Endothelial cell (in vitro differentiated cells): ENCODE measurements around the gene TP63. TPM values are rescaled to one million over a fixed set of nuclear protein-coding genes. Genes with fewer than 3 reads are reported as not detected.

Experiments used
- DNase-seq: peaks from one replicate; pipeline ENCODE4 v3.0.0; 2021; ENCODE audit warnings: low spot score
- H3K27ac Mint-ChIP-seq: one replicate; pipeline ENCODE4 v1.8.0; 2021; ENCODE audit warnings: mixed read lengths, inconsistent platforms; ENCODE audit not compliant: unreplicated experiment
- H3K27me3 Mint-ChIP-seq: one replicate; pipeline ENCODE4 v1.8.0; 2021; ENCODE audit warnings: mild to moderate bottlenecking, moderate library complexity, mixed read lengths, inconsistent platforms; ENCODE audit not compliant: unreplicated experiment
- H3K36me3 Mint-ChIP-seq: one replicate; pipeline ENCODE4 v1.8.0; 2021; ENCODE audit warnings: mild to moderate bottlenecking, low read depth, mixed read lengths, inconsistent platforms; ENCODE audit not compliant: unreplicated experiment
- H3K4me1 Mint-ChIP-seq: one replicate; pipeline ENCODE4 v1.8.0; 2021; ENCODE audit warnings: mild to moderate bottlenecking, mixed read lengths, inconsistent platforms; ENCODE audit not compliant: unreplicated experiment
- H3K4me3 Mint-ChIP-seq: one replicate; pipeline ENCODE4 v1.8.0; 2021; ENCODE audit warnings: mild to moderate bottlenecking, mixed read lengths, inconsistent platforms; ENCODE audit not compliant: unreplicated experiment
- H3K9me3 Mint-ChIP-seq: one replicate; pipeline ENCODE4 v1.8.0; 2021; ENCODE audit warnings: mixed read lengths, inconsistent platforms; ENCODE audit not compliant: unreplicated experiment
- CTCF ChIP-seq: fragments of 200-600 bp; sonication (generic); IDR thresholded peaks from one replicate; pipeline ENCODE4 v1.5.0; 2021; ENCODE audit warnings: antibody characterized with exemption; ENCODE audit not compliant: unreplicated experiment
- total RNA-seq: library from RNA; stranded (reverse); fragmentation: NEBNext Ultra II Directional; extraction: Animal tissue kit (Norgen Biotek cat#: 25700); gene quantifications from one replicate; pipeline ENCODE4 v1.2.1, GENCODE V29; 2021; ENCODE audit not compliant: unreplicated experiment

Gene TP63
- total RNA-seq, 1 donor from 2014 or later = 1.0 TPM

GRCh38 chr3:189677667-189678066 is 46.5 kb downstream of the TP63 start:
- DNase-seq = no peak
- Mint-ChIP-seq H3K27ac (no peak overlapping the region), H3K4me1 (no peaks in the 10 kb centered on the region), H3K36me3 (no peaks in the 10 kb centered on the region), H3K9me3 (no peaks in the 10 kb centered on the region), H3K27me3 (no peaks in the 10 kb centered on the region), H3K4me3 (no peak overlapping the region)
- no peak for TF ChIP-seq CTCF

DNA sequence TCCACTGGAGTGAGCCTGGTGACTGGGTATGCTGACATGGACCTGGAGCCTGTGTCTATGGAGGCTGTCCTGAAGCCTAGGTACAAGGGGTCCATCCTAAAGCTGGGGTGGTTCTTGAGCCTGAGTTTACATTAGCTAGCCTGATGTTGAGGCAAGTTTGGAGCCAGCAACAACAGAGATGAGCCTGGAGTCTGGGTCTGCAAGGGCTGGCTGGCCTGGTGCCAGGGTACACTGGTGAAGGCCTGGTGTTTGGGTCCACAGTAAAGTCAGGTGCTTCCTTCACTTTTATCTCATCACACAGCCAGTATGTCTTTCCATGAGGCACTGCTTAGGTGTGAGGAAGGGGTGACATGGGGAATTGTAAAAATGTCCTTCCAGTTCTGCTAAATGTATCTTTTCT is 49.5 kb downstream of the TP63 start:
- Mint-ChIP-seq H3K27me3 (no peaks in the 10 kb centered on the region), H3K36me3 (no peaks in the 10 kb centered on the region), H3K27ac (no peak overlapping the region), H3K4me1 (peaks cover 11% of the 10 kb centered on the region), H3K4me3 (no peak overlapping the region), H3K9me3 (no peaks in the 10 kb centered on the region)
- TF ChIP-seq CTCF = no peak
- DNase-seq = no peak

DNA sequence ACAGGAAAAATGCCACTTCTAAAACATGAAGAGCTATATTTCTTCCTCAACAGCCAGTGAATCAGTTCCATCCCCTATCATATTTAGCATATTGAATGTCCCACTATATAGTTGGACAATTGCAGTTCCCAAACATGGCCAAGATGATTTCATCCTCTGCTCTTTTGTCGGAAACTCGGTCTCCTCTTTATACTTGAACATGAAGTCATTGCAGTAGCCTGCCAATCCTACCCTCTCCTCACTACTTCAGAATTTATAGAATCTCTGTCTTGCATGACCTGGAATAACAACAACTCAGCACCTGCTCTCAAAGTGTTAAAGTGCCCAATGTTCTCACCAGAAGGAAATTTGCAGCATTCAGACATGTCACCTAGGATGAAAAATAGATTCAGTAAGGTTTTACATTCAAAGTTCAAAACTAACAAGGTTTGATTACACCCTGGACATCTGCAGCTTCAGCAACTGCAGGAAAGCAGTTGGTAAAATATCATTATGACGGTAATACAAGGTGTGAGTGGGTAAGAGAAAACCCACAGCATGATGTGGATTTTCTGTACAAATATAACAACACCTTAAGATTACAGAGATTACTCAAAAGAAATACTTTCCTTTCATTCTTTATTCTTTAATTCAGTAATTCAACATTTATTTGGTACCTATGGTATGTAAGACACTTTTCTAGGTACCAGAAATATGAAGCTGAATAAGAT is 52.5 kb downstream of the TP63 start:
- Mint-ChIP-seq H3K36me3 (no peaks in the 10 kb centered on the region), H3K27ac (no peak overlapping the region)
- DNase-seq = no peak

DNA sequence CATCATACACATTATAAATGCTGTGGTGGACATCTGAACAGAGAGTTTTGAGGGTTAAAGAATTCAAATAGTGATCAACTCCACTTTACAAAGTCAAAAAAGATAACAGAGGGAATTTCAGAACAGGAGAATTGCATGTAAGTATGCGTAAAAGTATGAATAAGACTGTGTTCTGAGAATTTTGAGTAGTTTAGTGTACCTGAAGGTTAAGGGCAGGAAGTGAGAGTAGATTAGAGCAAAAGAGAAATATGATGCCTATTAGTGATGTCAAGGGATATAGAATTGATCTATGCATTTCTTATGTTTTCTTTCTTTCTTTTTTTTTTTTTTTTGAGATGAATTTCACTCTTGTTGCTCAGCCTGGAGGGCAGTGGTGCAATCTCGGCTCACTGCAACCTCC is 53.1 kb downstream of the TP63 start:
- H3K9me3 Mint-ChIP-seq = no peaks in the 10 kb centered on the region
- no peak overlapping the region for H3K4me3 Mint-ChIP-seq
- peaks cover 16% of the 10 kb centered on the region for H3K4me1 Mint-ChIP-seq
- no peaks in the 10 kb centered on the region for H3K27me3 Mint-ChIP-seq
- H3K27ac Mint-ChIP-seq = no peak overlapping the region
- DNase-seq = no peak
- no peak for TF ChIP-seq CTCF
- no peaks in the 10 kb centered on the region for H3K36me3 Mint-ChIP-seq

More for the DNA sequence above, 52.5 kb downstream of the TP63 start:
- Mint-ChIP-seq H3K4me3 (no peak overlapping the region), H3K27me3 (no peaks in the 10 kb centered on the region), H3K9me3 (no peaks in the 10 kb centered on the region), H3K4me1 (peaks cover 15% of the 10 kb centered on the region)
- no peak for TF ChIP-seq CTCF

DNA sequence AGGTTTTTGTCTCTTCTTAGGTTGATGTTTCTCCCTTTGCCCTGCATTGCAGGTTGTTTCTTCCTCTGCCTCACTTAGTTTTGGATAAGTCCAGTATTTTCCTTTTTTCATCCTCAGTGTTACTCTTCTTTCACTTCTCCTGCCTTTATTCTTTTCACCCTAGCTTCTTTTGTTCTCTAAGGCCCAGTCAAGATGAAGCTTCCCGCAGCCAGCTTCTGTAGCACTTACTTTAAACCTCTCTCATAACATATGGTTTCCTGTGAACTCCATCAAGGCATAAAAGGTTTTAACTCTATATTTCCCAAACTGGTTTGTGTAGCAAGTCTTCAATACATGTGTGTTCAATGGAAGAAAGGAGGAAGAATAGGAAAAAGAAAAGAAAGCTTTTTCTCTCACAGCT is 54.1 kb downstream of the TP63 start:
- Mint-ChIP-seq H3K9me3 (no peaks in the 10 kb centered on the region), H3K4me1 (peaks cover 16% of the 10 kb centered on the region), H3K4me3 (no peak overlapping the region), H3K27ac (no peak overlapping the region), H3K36me3 (no peaks in the 10 kb centered on the region), H3K27me3 (no peaks in the 10 kb centered on the region)
- no peak for DNase-seq
- TF ChIP-seq CTCF = no peak
